Measurements from ENCODE around the gene FRRS1L.

FRRS1L gene, protein sequence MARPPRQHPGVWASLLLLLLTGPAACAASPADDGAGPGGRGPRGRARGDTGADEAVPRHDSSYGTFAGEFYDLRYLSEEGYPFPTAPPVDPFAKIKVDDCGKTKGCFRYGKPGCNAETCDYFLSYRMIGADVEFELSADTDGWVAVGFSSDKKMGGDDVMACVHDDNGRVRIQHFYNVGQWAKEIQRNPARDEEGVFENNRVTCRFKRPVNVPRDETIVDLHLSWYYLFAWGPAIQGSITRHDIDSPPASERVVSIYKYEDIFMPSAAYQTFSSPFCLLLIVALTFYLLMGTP

DNA sequence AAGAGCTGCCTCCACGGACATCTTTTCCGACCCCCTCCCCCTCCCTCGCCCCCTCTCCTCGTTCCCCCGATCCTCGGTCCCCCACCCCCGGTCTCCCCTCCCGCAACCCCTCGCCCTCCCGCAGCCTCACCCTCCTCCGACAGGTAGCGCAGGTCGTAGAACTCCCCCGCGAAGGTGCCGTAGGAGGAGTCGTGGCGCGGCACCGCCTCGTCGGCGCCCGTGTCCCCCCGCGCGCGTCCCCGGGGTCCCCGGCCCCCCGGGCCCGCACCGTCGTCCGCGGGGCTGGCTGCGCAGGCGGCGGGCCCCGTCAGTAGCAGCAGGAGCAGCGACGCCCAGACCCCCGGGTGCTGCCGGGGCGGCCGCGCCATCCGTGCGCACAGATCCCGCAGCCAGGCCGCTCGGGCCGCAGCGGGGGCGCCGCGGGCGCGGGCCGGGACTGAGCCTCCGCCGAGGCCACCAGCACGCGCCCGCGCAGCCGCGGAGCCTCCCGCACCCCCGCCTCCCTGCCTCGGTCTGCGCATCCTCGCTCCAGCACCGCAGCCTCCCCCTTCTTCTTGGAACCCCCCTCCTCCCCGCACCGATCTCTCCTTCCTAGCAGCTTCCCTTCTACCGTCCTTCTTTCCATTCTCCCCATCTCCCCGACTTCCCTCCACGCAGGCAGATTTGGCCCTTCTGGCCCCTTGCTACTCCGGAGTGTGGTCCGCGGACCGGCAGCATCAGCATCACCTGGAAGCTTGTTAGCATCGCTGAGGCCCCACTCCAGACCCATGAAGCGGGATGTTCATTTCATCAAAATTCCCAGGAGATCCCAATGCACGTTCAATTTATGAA, at the start of gene FRRS1L:
TSS of gene FRRS1L (minus strand) at position 479 of the 831 bp plus-strand sequence. CDS start at position 368, 111 bp downstream.
- no peak for DNase-seq (ENCODE audit: low read depth)

GRCh38 chr9:109214414-109214813, 47.4 kb upstream of the FRRS1L start:
- DNase-seq (ENCODE audit: low read depth) = no peak

DNA sequence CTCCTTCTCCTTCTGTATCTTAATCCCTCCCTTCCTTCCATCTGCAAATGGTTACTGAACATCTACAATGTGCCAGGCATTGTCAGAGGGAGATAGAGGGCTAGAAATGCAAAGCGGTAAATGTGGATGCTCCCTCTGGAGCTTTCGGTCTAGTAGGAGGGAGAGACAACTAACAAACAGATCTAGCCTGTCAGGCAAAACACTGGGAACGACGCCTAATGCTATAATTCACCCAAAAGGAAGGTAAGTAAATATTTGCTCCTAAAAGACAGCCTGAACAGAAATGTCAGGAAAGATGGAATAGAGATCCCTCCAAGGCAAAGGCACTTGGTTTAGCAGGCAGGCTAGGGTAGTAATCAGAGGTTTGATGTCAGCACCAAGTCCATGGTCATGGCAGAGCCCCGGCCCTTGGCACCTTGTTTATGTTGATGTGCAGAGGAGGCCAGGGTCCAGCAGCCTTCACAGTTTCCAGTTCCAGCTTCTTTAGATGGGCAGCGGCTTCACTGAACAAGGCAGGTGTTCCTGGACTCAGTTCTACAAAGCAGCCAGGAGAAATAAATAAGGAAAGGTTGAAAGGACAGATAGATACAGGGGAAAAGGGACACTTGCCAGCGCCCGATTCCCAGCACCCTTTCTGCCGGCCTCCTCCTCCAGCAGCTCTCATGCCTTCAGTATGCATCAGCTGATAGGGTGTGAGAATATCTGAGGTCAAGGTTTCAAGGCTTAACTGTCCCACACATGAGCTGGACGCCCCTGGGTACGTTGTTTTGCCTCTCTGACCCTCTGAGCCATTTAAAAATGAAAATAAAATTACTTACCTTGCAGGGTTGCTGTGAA, 46.5 kb upstream of the FRRS1L start:
- no peak for DNase-seq (ENCODE audit: low read depth)

- DNase-seq (ENCODE audit: low read depth) = no peak
Observed at GRCh38 chr9:109212768-109213167, 45.7 kb upstream of the FRRS1L start.

- no peak for DNase-seq (ENCODE audit: low read depth)
Observed at GRCh38 chr9:109206670-109207069, 39.6 kb upstream of the FRRS1L start.

DNA sequence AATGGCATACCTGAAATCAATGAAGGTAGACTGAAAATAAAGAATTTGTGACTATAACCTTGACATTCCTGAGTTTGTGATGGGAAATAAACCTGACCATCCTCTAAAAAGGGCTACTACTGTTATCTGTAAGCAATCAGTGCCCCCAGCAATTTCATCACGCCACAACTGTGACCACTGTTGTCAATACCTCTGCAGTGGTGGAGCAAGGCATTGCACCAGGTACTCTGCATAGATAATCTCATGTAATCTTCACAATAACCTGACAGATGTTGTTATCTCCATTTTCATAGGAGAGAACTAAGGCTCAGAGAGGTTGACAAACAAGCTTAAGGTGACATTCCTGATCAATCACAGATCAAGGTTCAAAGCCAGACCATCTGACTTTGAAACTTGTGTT, 38.5 kb upstream of the FRRS1L start:
- no peak for DNase-seq (ENCODE audit: low read depth)

- no peak for DNase-seq (ENCODE audit: low read depth)
Observed at GRCh38 chr9:109203761-109204360, 36.8 kb upstream of the FRRS1L start.

DNA sequence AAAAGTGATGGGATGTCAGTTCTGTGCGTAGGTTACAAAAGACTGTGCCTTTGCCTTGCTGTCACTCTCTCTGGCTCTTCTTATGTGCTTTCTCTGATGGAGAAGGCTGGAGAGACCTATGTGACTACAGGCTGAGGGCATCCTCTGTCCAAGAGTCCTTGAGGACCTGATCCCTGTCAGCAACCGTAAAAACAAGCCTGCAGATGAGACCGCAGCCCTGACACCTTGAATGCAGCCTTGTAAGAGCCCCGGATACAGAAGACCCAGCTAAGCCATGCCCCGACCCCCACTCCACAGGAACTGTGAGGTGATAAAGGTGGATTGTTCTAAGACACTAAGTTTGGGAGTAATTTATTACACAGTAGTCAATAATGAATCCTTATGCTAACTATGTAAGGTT, 32.6 kb upstream of the FRRS1L start:
- DNase-seq (ENCODE audit: low read depth) = no peak

- DNase-seq (ENCODE audit: low read depth) = no peak
Observed at GRCh38 chr9:109198736-109199382, 31.8 kb upstream of the FRRS1L start.

DNA sequence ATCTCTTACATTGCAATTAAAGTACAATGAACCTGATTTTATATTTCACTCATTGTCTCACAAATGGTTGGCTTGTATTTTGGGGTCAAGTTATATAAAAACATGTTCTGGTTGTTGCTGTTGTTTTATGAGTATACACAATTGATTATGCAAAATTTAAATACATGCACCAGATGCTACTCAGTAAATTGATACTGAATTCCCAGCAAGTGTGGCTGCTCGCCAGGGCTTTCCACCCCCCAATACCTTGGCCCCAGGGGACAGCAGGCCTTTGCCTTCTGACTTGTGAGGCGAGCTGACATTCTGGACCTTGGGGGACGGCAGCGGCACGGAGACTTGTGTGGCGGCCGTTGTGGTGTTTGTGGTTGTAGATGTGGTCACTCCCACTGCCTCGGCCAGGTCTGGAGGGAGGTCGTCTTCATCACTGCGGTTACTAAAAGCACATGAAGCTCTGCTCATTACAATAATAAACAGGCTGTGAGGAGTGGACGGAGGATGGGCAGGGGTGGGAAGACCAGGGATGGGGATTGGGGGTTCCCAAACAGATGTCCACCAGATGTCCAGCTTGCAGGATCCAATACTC, 27.0 kb upstream of the FRRS1L start:
- no peak for DNase-seq (ENCODE audit: low read depth)

DNA sequence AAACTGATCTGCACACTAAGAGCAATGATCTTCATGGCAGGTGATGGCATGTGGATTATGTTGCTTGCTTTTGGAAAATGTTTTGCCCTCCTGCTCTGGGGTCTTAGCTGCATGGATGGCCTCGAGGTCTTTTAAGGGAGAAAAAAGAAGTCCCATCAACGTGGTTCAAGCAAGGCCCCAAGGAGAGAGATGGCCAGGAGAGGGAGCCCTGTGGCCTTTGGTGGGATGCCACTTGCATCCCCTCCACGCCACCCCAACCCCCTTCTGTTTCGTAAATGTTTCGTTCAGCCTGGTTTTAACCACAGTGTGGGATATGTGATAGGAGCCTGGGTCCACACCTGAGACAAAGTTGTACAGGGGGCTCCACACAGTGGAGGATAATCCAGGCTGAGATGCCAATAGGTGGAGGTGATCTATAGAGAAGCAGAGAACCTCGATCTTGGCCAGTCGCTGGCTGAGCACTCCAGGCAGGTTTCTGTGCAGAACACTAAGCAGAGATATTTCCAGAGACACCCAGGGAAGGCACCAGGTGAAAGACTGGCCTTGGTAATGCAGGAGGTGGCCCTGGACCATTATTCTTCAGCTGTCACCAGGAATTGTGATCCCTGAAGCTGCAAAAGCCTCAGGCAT, 25.8 kb upstream of the FRRS1L start:
- no peak for DNase-seq (ENCODE audit: low read depth)

DNA sequence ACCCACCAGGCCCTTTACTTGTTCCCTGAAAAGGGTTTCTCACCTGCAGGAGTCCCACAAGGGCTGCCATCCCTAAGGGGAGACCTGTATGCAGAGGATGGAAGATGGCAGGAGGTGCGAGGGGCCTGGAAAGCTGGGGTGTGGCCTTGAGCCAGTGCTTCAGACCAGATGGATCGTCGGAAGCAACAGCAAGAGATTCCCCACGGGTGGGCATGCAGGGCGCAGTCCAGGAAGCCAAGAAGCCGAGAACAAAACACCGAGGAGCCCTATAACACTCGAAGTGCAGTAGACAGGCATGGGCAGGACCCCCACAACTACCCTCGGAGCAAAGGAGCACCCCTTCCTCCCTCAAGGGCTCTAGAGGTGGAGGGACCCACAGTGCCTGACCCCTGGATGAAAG, 24.7 kb upstream of the FRRS1L start:
- no peak for DNase-seq (ENCODE audit: low read depth)

GRCh38 chr9:109190151-109190550, 23.1 kb upstream of the FRRS1L start:
- no peak for DNase-seq (ENCODE audit: low read depth)

DNA sequence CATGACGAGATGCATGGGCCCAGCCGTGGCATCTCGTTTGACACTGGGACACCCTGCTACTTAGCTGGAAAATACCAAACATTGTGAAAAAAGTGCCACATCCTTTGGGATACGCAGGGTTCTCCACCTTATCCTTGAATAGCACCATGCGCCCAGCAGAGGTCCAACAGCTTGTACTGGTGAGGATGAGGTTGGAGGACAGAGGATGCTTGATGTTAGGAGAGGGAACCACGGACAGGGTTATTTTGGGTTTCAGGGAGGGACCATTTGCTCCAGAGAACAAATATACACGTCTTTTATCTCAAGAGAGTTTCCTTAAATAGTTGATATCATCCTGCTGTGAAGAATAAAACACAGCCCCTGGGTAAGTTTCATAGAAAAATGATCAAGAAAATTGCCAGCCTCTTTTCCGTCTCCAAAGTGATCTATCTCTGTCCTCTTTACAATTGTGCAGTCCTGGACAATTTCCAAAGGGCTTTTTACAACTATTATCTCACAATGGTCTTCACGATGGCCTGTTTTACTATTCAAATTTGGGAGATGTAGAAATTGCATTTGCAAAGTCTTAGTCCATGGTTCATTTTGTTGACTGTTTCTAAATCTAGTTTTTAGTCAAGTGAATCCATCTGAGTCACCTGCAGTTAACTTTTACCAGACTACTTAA, 19.9 kb upstream of the FRRS1L start:
- no peak for DNase-seq (ENCODE audit: low read depth)

GRCh38 chr9:109182940-109183798, 16.1 kb upstream of the FRRS1L start:
- DNase-seq (ENCODE audit: low read depth) = no peak

GRCh38 chr9:109182550-109182939, 15.5 kb upstream of the FRRS1L start:
- DNase-seq (ENCODE audit: low read depth) = no peak

- DNase-seq (ENCODE audit: low read depth) = no peak
Observed at GRCh38 chr9:109181284-109181683, 14.2 kb upstream of the FRRS1L start.

DNA sequence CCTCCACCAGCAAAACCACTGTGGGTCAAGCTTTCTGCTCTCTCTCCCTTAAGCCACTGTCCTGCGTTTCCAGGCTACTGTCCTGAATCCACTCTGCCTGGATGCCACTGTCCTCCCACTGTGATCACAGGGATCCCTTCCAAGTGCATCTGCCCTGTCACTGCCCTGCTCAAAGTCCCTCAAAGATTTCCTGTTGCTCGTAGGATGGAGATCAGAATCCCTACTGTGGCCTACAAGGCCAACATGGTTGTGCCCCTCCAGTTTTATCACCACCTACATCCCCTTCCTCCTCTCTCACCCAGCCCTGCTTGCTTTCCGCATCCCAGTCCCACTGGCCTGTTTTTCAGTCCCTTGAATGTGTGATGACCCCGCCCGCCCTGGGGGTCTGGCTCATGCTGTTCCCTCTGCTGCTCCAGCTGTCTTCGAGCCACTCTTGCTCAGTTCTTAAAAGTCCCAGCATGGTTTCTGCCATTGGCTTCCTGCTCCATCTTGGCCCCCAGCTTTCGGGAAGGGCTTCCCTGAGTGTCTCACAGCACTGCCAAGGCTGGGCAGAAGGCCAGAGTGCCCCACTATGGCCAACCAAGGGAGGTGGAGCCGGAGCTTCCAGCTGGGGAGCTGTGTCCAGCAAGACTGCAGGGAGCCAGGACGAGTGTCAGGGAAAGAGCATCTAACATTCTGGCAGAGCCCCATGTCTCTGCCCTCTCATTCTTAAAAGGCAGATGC, 12.9 kb upstream of the FRRS1L start:
- no peak for DNase-seq (ENCODE audit: low read depth)

DNA sequence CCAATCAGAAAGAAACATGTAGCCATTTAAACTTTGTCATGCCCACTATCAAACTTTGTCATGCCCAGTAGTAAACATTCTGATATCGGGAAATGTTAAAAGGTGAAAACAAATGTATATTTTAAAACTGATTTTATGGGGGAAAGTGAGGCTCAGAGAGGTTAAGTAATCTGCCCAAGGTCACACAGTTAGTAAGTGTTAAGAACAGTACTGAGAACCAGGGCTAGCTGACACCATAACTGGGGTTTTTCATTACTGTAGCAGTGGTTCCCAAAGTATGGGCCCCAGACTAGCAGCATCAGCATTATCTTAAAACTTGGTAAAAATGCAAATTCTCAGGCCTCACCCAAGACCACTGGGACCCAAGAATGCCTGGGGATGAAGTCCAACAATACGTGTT, 9.9 kb upstream of the FRRS1L start:
- DNase-seq (ENCODE audit: low read depth) = no peak
